Lower leg skin (tissue), 3 donors: Measurements from ENCODE around the gene B3GLCT.

Experiments used
- CTCF ChIP-seq, 3 donors: fragments of 450-650 bp; IDR thresholded peaks; one replicate each; pipeline ENCODE4 v1.5.1; 2016; ENCODE audit warnings: antibody characterized with exemption in 3 of 3, mild to moderate bottlenecking in 3 of 3, moderate library complexity in 2 of 3
- POLR2A ChIP-seq, 2 donors: fragments of 450-650 bp; IDR thresholded peaks; one replicate each; pipeline ENCODE4 v1.6.1; 2016 to 2017; ENCODE audit warnings: antibody characterized with exemption in 2 of 2, mild to moderate bottlenecking in 1 of 2, moderate library complexity in 1 of 2

GRCh38 chr13:31278869-31279268 is 79.1 kb downstream of the B3GLCT start:
- TF ChIP-seq POLR2A (IDR thresholded peaks at IDR 0.05) (no peak), CTCF (IDR thresholded peaks at IDR 0.05) (no peak)
